Activated gamma-delta T cell (primary cell): Measurements from ENCODE around the gene RERE.
"Not testable (repeated sequence)": the region's sequence is repeated elsewhere in the genome, so short reads cannot be mapped to it uniquely, and the experiment has no call there.

Experiments used
- DNase-seq: peaks from one replicate; lab custom pipeline; 2025; lab: John Stamatoyannopoulos, UW

The RERE gene

GRCh38 chr1:8844501-8845006, 27.1 kb upstream of the RERE start:
- DNase-seq: no peak

DNA sequence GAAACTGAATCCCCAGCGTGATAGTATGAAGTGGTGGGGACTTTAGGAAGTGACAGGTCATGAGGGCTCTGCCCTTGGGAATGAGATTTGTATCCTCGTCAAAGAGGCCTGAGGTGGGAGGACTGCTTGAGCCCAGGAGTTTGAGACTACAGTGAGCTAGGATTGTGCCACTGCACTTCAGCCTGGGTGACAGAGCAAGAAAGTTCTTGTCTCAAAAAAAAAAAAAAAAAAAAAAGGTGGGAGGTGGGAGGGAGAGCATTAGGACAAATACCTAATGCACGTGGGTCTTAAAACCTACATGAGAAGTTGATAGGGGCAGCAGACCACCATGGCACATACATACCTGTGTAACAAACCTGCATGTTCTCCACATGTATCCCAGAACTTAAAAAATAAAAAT, 24.0 kb upstream of the RERE start:
- no peak for DNase-seq

DNA sequence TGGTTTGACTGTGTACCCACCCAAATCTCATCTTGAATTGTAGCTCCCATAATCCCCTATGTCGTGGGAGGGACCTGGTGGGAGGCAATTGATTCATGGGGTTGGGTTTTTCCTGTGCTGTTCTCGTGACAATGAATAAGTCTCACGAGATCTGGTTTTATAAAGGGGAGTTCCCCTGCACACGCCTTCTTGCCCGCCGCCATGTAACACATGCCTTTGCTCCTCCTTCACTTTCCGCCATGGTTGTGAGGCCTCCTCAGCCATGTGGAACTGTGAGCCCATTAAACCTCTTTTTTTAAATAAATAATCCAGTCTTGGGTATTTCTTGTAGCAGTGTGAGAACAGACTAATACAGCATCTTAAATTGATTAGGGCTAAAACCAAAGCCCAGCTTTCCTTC, 22.6 kb upstream of the RERE start:
- DNase-seq: no peak

- DNase-seq: no peak
These were observed 18.7 kb upstream of the RERE start for GRCh38 chr1:8835941-8836643.

- no peak for DNase-seq
These were observed 13.9 kb upstream of the RERE start for GRCh38 chr1:8831340-8831739.

GRCh38 chr1:8830732-8831131, 13.3 kb upstream of the RERE start:
- DNase-seq: not testable (repeated sequence)

DNA sequence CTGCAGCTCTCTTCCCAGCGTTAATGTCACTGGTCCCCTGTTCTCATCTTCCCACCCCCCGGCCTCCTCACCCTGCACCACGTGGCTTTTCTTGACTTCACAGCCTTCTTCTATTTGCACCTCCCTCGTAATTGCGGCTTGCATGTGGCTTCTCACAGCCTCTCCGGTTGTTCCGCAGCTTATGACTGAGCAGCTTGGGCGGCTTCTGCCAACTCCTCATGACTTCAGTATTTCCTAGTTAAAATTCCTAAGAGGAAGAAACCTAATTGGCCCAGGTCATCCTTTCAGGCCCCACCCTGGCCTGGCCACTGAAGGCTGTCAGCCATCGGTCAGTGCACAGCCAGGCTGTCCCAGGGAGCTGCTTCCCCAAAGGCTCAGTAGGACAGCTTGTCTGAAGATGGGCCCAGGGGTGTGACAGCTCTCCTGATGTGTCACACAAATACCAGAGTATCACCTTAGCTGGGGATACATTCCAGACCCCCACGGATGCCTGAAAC, 8.6 kb upstream of the RERE start:
- no peak for DNase-seq

DNA sequence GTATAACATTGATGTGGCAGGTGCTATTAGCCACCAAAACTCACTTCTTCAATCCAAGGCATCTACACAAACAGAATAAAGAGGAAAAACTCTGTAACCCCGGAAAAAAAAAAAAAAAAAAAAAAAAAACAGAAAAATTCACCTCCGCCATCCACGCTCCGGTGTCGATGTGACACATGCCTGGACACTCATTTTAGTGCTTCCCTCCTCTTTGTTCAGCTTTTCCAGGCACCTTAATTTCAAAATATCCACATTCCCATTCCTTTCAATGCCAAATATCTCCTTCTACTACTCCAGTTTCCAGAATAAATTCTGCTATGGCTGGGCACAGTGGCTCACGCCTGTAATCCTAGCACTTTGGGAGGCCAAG, 5.8 kb upstream of the RERE start:
- no peak for DNase-seq

DNA sequence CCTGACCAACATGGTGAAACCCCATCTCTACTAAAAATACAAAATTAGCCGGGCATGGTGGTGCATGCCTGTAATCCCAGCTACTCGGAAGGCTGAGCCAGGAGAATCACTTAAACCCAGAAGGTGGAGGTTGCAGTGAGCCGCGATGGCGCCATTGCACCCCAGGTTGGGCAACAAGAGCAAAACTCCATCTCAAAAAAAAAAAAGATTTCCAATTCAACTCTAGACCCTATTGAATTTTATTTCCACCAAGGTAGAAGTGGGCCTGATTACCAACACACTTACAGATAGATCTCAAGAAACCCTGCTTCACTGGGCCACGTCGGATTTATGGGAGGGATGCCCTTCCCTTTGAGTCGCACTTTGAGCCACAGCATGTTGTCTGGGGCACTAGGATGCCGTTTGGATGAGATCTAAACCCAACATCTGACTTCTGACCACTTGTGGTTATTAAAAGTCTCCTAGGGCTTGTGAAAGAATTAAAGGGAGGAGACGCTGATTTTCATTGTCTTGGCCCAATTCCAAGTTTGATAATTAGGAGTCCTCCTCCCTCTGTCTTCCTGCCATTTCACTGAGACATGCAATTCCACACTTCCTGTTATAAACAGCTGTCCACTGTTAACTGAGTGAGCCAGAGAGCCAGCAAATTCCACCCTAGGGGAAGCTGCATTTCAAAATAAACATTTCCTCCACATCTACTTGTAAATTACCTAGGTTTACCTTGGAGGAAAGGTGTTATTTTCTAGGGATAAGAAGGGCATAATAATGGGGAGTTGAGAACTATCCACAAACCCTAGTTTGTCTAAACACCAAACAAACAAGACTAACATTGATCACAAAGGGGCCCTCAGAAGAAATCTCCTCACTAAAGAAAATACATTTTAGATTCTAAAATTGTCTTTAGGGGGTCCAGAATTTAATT, 5.2 kb upstream of the RERE start:
- no peak for DNase-seq

GRCh38 chr1:8821084-8821483, 3.6 kb upstream of the RERE start:
- DNase-seq: no peak

DNA sequence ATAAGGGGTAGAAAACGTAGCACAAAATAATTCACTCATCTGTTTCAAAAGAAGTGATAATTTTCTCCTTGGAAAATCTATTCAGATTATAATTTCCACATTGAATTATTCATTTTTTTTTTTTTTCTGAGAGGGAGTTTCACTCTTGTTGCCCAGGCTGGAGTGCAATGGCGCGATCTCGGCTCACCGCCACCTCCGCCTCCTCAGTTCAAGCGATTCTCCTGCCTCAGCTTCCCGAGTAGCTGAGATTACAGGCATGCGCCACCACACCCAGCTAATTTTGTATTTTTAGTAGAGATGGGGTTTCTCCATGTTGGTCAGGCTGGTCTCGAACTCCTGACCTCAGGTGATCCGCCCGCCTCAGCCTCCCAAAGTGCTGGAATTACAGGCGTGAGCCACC, 1.3 kb upstream of the RERE start:
- DNase-seq: not testable (repeated sequence)

- no peak for DNase-seq
These were observed 910 bp upstream of the RERE start for GRCh38 chr1:8818325-8818775.

GRCh38 chr1:8816831-8817411, 519 bp downstream of the RERE start:
- DNase-seq: peak; percentile 19

GRCh38 chr1:8816264-8816663, 1.2 kb downstream of the RERE start:
- DNase-seq: no peak

DNA sequence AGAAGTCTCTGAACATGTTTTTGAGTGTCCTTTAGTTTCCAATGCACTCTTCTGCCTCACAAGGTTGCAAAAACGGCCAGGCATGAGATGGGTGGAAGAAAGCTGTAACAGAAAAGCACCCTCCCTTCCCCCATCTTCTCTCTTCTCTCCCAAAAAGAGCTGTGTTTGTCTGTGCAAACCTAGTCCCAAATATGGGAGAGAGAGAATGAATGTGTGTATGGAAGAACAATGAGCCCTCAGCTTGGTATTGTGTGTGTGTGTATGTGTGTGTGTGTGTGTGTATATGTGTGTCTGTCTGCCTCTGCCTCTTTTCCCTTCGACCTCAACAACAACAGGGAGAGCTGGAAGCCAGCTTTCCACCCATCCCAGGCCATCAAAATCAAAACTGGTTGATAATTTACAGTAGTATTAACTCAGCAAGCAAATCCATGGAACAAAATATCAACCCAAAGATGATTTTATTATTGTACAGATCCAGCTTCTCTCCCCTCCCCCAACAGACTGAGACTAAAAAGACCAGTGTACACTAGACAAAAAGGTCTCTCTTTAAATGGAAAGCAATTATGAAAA, 1.8 kb downstream of the RERE start:
- DNase-seq: no peak

DNA sequence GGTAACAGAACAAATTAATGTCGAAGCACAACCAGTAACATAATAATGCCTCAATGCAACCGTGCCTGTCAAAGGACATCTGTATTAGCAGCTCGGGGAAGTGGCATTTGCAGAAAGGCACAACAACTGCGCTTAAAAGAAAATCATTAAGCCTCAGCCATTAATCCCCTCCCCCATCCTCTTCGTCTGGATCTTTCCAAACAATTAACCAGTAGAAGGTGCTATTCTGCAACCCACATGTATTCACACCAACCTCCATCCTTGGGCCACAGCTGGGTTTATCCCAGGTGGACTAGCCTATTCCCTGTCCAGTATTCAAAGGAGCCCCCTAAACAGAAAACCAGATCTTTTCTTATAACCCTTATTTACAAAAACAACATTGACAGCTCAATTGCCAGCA, 2.6 kb downstream of the RERE start:
- no peak for DNase-seq

GRCh38 chr1:8813991-8814390, 3.4 kb downstream of the RERE start:
- no peak for DNase-seq

DNA sequence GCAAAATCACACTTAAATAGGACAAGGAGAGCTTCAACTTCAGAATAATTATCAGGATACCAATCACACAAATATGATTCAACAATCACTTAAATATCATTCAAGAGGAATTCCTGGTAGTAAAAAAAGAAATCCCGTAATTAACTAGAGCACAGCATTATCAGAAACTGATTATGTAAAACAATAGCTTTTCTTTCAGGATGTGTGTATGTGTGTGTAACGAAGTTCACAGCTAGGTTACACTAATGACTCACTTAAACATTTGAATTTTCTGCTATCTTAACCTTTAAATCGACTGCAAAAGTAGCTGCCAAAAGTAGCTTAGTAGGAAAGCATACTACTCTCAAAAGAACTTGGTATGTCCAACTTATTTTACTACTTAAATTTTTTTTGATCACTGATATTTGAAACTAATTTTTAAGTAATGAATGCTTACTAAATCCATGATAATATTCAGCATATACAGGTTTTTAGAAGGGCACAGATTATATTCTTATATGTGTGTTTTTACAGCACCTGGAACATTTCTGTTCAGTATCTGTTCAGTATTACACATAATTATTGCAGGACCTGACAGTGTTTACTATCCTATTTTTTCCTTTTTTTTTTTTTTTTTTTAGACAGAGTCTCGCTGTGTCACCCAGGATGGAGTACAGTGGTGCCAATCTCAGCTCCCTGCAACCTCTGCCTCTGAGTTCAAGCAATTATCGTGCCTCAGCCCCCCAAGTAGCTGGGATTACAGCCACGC, 4.2 kb downstream of the RERE start:
- DNase-seq: no peak

- DNase-seq: no peak
These were observed 5.4 kb downstream of the RERE start for GRCh38 chr1:8812081-8812480.

GRCh38 chr1:8810987-8811386, 6.5 kb downstream of the RERE start:
- DNase-seq: no peak

DNA sequence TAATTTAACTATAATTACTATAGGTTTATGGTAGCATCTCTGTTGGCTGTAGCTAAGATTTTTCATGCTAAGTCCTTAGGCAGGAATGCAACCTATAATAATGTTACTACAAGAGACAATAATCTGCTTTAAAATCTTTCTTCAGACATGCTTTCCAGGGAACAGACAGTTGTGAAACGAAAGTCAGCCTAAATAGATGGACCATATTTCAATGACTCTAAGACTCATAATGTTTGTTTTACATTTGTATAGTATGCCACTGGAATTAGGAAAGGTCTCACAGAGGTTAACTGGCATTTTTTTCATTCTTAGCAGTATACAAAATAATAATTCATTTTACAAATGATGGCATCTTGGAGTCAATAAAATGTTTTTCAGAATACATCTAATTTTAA, 8.1 kb downstream of the RERE start:
- no peak for DNase-seq
